ENCODE measurements around the gene SH3BP4. TPM values are rescaled to one million over a fixed set of nuclear protein-coding genes. Genes with fewer than 3 reads are reported as not detected.

Gene SH3BP4
- total RNA-seq, 1 experiment from 2014 or later: 20.2 TPM

GRCh38 chr2:234940527-234940926, 11.3 kb upstream of the SH3BP4 start:
- no peak for DNase-seq (ENCODE audit: low read depth)

DNA sequence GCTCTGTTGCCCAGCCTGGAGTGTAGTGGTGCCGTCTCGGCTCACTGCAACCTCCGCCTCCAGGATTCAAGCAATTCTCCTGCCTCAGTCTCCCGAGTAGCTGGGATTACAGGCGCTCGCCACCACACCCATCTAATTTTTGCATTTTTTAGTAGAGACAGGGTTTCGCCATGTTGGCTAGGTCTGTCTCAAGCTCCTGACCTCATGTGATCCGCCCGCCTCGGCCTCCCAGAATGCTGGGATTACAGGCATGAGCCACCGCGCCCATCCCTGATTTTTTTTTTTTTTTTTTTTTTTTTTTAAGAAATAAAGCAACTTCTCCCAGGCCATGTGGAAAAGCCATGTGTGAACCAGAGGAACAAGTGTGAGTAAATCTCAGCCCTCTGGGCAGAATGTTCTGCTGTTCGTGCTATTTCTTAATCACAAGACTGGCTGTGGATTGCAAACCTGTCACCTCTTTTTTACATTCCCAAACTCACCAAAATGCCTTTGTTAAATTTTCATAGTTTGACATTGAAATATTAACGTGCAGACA, 6.4 kb upstream of the SH3BP4 start:
- DNase-seq (ENCODE audit: low read depth): no peak

GRCh38 chr2:234947556-234947955, 4.3 kb upstream of the SH3BP4 start:
- no peak for DNase-seq (ENCODE audit: low read depth)

GRCh38 chr2:234949762-234950434, 1.9 kb upstream of the SH3BP4 start:
- DNase-seq (ENCODE audit: low read depth): peak; percentile 94

- no peak for DNase-seq (ENCODE audit: low read depth)
Observed at GRCh38 chr2:234950435-234950729, 1.4 kb upstream of the SH3BP4 start.

DNA sequence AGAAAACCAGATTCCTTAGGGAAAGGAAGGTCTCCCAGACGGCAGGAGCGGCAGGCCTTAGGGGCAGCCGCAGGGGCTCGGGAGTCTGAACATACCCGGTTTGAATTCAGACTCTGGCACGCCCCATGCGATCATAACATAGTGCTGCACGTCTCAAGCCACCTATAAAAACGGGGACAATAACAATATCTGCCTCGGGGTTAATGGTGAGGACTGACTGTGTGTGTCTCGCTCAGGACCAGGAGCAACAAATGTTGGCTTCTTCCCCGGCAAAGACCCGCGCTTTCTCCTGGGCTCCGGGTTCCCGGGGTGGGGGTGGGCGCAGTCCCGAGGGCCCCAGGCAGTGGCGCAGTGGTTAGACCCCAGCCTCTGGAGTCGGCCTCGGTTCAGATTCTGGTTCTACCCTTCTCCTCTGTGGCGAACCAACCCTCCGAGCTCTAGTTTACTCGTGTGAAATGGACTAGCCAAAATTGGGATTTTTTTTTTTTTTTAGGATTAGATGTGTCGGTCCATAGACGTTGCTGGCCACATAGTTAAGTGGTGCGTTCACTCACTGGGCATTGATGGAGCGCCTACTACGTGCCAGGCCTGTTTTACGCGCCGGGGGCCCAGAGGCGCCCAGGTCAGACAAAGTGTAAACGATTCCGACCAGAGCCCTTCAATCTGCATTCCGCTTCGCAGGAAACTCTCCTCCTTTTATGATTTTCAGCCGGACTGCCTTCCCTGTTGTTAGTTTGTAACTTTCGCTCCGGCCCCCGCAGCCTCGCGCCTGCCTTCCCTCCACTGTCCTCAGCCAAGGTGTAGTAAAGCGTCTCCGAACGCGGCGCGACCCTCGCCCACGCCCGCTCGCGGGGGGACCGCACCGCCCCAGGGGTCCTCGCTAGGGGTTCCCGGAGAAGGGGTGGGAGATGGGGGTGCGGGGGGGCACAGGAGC, 820 bp upstream of the SH3BP4 start:
- no peak for DNase-seq (ENCODE audit: low read depth)

DNA sequence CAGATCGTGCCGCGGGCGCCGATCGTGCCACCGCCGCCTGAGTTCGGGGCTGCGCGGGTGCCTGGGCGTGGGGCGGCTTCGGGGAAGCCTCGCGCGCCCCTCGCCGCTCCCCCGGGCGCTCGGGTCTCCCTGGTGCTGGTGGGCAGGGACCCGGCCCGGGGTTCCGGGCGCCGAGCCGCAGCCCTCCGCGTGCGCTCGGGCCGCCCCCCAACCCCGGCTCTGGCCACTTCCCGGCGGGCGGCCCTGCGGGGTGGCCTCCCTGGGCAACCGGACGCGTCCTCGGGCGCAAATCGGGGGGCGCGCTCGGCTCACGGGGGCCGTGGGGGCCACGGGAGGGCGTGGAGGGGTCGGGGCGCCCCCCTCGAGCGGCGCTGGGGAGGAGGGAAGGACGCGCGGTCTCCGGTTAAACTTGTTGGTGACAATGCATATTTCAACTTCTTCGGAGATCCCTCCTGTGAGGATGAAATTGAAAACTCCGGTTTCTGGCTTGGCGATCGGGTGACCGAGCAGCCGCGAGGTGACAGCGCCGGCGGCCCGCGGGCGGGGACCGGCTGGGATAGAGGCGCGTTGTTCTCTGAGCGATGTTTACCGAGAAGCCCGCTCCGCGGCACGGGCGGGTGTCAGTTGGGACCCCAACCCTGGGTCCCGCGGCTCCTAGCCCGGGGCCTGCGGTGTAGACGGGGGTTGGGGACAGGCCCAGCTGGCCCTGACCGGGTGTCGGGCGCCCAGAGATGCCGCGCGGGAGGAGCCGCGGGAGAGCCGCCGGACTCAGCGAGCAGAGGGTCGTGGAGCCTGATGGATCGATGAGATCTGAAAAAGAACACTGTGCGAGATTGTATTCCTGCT, 676 bp downstream of the SH3BP4 start:
- no peak for DNase-seq (ENCODE audit: low read depth)

- peak; percentile 15 for DNase-seq (ENCODE audit: low read depth)
Observed at GRCh38 chr2:234953116-234954031, 1.6 kb downstream of the SH3BP4 start.

GRCh38 chr2:234954551-234954992, 2.8 kb downstream of the SH3BP4 start:
- no peak for DNase-seq (ENCODE audit: low read depth)

GRCh38 chr2:234955091-234955591, 3.3 kb downstream of the SH3BP4 start:
- DNase-seq (ENCODE audit: low read depth): no peak

DNA sequence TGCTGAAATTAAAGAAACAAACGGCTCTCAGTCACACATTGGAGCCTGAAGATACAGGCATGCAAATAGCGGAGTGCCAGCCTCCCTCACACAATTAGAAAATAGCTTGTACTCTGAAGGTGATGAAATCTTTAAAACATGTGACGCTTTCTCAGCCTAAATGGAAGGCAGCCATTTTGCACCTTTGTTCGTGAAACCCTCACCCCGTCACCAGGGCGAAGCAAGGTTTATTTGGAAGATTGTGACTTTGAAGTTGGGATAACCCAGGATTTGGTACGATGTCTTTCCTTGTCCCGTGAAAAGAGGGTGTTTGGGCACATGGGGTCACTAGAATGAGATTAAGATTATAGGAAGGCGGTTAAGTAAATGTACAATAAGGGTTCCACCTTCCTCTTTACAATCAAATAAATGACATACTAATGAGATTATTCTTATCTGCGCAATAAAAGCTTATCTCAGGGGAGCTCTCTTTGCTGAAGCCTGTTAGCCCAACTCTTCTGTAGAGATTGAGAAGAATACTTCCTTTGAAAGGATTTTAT, 4.2 kb downstream of the SH3BP4 start:
- DNase-seq (ENCODE audit: low read depth): no peak

DNA sequence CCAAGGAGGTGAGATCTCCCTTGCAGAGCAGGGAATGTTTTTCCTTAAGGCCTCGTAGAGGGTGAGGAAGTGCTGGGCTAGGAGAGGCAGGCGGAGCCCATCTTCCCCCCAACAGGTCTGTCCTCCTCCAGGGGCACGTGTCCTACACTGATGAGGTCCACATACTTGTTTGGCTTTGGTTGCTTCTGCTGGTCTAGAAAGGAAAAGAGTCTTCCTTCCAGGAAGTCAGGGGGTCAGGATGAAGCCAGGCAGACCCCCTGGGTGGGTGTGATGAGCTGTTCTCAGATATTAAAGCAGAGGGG, 6.0 kb downstream of the SH3BP4 start:
- DNase-seq (ENCODE audit: low read depth): no peak

- DNase-seq (ENCODE audit: low read depth): no peak
Observed at GRCh38 chr2:234958311-234958710, 6.5 kb downstream of the SH3BP4 start.

DNA sequence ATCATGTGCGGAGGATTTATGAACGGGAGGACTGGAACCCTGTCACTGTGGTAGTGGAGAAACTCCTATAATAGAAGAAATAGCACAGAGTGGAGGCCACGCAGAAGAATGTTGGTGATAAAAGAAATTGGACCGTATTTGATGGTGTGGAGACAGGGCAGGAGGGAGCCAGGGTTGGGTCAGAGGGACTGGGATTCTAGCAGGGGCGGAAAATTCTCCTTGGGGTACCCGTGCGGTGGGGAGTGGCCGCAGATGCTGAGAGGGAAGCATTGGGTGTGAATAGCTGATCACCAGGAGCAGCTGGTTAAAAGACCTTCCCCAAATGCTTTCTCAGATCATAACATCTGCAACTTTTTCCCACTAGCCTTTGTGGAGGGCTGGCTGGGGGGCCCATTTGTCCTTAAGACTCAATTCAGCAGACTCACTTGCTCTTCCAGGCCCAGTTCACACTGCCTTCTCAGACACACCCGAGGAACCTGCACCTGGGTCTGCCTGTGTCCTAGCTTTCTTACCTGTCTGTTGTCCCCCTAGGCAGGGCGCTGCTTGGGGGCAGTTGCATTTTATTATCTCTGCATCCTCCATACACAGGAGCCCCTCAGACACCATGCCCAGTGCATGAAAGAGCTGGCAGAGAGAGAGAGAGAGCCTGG, 7.1 kb downstream of the SH3BP4 start:
- no peak for DNase-seq (ENCODE audit: low read depth)

- no peak for DNase-seq (ENCODE audit: low read depth)
Observed at GRCh38 chr2:234960175-234961088, 8.6 kb downstream of the SH3BP4 start.

GRCh38 chr2:234961784-234962183, 10.0 kb downstream of the SH3BP4 start:
- no peak for DNase-seq (ENCODE audit: low read depth)

- DNase-seq (ENCODE audit: low read depth): no peak
Observed at GRCh38 chr2:234963773-234964615, 12.2 kb downstream of the SH3BP4 start.
